Subcutaneous adipose tissue (tissue), 4 donors: ENCODE data around the gene PSEN1. TPM values are rescaled to one million over a fixed set of nuclear protein-coding genes. Genes with fewer than 3 reads are reported as not detected.

Experiments
- CTCF ChIP-seq: fragments of 450-650 bp; IDR thresholded peaks from one replicate; pipeline ENCODE4 v1.5.1; 2016; ENCODE audit warnings: low read depth, mild to moderate bottlenecking, control low read depth, antibody characterized with exemption, moderate library complexity
- total RNA-seq, 4 donors: library from RNA; depleted of rRNA; stranded (reverse); fragments of >200 nt; gene quantifications; one replicate each; pipeline ENCODE4 v1.1.0, GENCODE V29; 2016

The PSEN1 gene
- total RNA-seq, 4 donors from 2014 or later = 58.4 to 87.5 (median 69.9) TPM

- TF ChIP-seq CTCF = no peak
These were observed 109.4 kb downstream of the PSEN1 start for GRCh38 chr14:73245480-73246325.

GRCh38 chr14:73246387-73247150 lies 110.3 kb downstream of the PSEN1 start:
- TF ChIP-seq CTCF = no peak

- no peak for TF ChIP-seq CTCF
These were observed 112.0 kb downstream of the PSEN1 start for GRCh38 chr14:73248108-73248868.

DNA sequence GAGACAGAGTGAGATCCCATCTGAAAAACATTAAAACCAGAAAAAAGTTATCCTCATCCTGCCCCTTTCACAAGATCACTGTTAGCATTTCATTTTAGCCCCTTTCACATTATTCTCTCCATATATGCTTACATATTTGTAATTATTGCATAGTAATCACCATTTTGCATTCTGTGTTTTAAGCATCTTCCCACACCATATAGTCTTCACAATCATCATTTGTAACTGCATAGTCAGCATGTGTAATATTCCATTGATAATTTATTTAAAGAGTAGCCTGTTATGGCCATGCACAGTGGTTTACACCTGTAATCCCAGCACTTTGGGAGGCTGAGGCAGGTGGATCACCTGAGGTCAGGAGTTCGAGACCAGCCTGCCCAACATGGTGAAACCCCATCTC lies 112.8 kb downstream of the PSEN1 start:
- TF ChIP-seq CTCF = no peak

DNA sequence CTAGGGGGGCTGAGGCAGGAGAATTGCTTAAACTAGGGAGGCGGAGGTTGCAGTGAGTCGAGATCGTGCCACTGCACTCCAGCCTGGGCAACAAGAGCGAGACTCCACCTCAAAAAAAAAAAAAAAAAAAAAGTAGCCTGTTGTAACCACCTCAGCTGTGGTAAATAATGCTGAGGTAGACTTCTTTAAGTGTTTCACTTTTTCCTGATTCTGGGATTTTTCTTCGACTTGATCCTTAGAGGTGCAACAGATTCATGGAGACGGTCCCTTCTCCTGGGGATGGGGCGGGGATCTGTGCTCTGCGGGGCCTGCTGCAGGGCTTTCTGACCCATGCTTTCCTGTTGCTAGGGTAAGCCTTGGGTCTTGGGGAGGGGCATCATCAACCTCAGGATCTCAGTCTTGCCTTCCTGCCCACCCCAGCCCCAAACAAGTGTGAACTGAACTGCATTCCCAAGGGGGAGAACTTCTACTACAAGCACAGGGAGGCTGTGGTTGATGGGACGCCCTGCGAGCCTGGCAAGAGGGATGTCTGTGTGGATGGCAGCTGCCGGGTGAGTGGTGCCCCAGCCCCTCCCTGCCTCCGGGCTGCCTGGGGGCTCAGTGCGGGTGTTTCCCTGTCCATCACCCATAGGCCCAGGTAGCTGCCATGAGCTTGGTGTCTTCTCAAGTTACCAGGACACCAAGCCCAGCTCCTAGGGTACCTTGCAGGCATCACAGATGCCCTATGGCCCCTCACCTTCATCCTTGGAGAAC lies 113.4 kb downstream of the PSEN1 start:
- no peak for TF ChIP-seq CTCF

DNA sequence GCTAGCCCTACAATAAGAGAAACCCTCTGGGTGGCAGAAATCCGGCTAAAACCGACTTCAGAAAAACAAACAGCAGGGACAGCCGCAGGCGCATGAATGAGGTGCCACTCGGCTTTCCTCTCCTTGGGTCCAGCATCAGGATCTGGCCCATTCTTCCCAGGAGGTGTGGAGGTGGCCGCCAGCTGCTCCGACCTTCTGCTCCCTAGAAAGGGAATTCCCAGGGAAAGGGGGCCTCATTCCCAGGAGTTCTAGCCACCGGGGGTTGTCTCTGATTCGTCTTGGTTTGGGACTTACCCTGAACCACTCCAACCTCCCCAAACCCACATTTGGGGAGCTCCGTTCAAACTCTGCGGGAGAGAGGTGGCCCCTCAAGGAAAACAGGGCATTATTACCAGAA lies 114.0 kb downstream of the PSEN1 start:
- no peak for TF ChIP-seq CTCF
